H54 (cell line): Measurements from ENCODE around the gene GRM4.

Experiments
- DNase-seq: peaks from one replicate; pipeline ENCODE4 v3.0.0; 2011; ENCODE audit warnings: low spot score, mixed read lengths; ENCODE audit not compliant: insufficient read length
- FAIRE-seq: peaks from 3 replicates; lab custom pipeline; 2011; peaks lifted over from hg19 to GRCh38; lab: Jason Lieb, UNC
- POLR2A ChIP-seq: IDR thresholded peaks from 2 replicates; pipeline ENCODE4 v1.6.1; 2011; ENCODE audit warnings: low read depth, mild to moderate bottlenecking, low read length

GRM4 gene

DNA sequence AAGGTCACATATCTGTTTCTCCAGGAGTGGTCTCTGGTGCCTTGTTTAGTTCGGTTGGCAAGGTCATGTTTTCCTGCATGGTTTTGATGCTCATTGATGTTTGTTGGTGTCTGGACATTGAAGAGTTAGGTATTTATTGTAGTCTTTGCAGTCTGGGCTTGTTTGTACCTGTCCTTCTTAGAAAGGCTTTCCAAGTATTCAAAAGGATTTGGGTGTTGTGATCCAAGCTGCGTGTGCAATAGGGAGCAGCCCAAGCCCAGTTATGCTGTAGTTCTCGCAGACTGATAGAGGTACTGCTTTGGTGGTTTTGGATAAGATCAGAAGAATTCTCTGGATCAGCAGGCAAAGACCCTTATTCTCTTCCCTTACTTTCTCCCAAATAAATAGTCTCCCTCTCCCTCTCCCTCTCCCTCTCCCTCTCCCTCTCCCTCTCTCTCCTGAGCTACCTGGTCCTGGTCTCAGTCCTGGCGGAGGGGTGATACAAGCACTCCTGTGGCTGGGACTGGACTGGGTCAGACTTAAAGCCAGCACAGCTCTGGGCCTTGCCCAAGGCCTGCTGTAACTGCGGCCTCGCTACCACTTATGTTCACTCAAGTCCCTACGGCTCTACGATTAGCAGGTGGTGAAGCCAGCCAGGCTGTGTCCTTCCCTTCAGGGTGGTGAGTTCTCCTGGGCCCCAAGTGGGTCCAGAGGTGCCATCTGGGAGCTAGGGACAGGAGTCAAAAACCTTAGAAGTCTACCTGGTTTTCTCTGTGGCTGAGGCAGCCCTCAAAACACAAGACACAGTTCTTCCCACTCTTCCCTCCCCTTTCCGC lies 27.3 kb upstream of the GRM4 start:
- no peak for DNase-seq
- no peak for FAIRE-seq
- no peak for TF ChIP-seq POLR2A

DNA sequence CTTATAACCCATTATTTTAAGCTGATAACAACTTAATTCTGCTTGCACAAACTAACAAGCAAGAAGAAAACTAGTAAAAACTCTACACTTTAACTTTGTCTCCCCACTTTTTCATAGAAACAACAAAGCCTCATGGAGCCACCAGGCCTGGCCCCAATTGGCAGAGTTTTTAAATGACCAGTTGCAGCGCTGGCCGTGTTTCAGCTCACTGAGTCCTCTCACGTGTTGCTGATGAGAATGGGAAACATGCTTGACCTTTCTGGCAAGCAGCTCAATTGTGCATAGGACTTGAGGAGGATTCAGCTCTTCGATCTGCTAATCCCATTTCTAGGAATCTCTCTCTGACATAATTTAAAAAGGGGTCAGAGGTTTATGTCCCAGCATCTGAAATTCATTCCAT lies 24.5 kb upstream of the GRM4 start:
- no peak for FAIRE-seq
- no peak for TF ChIP-seq POLR2A
- no peak for DNase-seq

DNA sequence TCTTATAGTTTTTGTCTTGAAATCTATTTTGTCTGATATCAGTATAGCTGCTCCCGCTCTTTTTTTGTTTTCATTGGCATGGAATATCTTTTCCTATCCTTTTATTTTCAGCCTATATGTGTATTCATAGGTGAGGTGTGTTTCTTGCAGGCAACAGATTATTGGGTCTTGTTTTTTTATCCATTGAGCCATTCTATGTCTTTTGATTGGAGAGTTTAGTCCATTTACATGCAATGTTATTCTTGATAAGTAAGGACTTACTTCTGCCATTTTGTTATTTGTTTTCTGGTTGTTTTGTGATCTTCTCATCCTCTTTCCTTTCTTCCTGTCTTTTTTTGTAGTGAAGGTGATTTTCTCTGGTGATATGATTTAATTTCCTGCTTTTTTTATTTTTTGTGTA lies 24.0 kb upstream of the GRM4 start:
- no peak for TF ChIP-seq POLR2A
- DNase-seq (no peak), FAIRE-seq (no peak)

DNA sequence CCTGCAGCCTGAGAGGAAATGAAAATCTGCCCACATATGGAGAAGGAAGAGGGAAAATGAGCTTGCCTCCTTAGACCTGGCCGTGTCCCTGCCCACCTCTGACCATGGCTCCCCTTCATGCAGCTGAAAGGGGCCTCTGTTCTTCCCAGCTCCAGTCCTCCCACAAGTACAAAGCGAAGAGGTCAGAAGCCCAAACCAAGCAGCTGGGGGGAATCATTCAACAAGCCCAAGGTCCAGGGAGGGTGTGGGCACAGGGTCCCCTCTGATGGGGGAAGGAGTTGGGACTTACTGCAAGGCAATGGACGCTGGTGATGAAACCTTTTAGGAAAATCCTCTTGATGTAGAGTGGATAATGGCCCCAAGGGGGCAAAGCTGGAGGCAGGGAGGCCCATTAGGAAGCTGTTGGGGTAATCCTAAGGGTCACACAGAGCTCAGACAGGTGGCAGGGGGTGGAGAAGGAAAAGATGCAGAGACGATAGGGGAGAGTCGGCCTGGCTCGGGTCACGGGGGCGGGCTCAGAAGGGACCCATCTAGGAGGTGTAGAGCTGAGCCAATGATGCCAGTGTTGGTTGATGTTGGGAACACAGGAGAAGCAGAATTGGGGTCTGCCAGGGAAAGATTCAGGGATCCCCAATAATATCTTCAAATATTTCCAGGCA lies 16.1 kb upstream of the GRM4 start:
- TF ChIP-seq POLR2A: no peak
- FAIRE-seq: no peak
- DNase-seq: no peak

DNA sequence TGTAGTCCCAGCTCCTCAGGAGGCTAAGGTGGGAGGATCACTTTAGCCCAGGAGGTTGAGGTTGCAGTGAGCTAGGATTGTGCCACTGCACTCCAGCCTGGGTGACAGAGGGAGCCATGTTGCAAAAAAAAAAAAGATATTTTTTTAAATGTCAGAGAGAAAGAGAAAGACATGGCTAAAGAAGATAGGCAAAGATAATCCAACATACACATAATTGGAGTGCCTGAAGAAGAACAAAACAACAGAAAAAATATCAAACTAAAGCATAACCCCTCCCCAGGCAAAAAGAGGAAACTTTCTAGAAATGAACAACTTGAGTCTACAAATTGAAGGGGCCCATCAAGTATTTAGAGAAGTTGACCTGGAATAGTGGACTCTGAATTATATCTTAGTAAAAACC lies 14.0 kb upstream of the GRM4 start:
- no peak for FAIRE-seq
- DNase-seq: no peak
- no peak for TF ChIP-seq POLR2A

DNA sequence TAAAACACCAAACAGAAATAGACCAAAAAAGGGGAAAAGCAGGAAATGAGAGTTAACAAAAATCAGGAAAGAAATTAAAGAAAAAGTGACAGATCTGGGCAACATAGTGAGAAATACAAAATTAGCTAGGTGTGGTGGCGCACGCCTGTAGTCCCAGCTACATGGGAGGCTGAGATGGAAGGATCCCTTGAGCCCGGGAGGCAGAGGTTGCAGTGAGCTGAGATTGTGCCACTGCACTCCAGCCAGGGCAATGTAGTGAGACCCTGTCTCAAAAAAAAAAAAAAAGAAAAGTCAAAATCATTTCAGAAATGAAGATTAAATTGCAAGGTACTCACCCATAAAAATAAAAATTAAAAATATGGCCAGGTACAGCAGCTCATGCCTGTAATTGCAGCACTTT lies 13.0 kb upstream of the GRM4 start:
- TF ChIP-seq POLR2A: no peak
- FAIRE-seq (no peak), DNase-seq (no peak)

DNA sequence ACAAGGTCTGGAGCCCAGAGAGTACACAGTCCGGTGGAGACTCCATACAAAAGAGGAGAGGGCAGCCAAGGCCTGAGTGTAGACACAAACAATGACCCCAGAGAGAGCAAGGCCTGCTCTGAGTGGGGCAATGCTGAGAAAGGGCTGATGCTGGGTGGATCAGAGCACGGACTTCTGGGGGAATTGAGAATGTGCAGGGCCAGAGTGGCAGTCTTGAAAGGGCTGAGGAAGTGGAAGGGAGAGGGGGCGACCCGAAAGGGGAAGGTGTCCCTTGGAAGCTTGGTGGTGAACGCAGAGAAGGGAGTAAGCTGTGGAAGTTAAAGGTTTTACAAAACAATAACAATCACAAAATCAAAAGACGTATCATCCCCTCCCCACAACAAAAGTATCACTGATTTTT lies 12.0 kb upstream of the GRM4 start:
- no peak for TF ChIP-seq POLR2A
- FAIRE-seq: no peak
- no peak for DNase-seq

DNA sequence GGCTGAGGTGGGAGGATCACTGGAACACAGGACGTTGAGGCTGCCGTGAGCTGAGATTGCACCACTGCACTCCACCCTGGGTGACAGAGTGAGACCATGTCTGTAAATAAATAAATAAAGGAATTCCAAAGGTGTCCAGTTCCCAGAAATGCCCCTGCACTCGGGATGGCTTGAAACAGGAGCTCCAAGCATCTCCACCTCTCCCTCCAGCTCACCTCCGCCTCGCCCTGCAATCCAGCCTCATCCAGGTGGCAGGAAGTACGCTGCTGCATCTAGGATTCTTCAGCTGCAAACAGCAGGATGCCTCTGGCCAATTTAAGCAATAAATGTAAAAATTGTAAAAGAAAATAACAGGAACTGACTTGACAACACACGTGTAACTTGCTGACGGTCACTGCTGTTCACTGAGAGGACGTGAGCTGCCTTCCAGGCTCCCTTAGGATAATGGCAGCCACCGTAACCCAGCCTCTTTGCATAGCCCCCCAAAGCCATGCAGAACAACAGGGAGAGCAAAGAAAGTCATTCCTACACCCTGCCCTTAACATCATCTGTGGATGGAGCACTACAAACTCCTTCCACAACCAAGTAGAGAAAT lies 11.4 kb upstream of the GRM4 start:
- no peak for DNase-seq
- TF ChIP-seq POLR2A: no peak
- no peak for FAIRE-seq

DNA sequence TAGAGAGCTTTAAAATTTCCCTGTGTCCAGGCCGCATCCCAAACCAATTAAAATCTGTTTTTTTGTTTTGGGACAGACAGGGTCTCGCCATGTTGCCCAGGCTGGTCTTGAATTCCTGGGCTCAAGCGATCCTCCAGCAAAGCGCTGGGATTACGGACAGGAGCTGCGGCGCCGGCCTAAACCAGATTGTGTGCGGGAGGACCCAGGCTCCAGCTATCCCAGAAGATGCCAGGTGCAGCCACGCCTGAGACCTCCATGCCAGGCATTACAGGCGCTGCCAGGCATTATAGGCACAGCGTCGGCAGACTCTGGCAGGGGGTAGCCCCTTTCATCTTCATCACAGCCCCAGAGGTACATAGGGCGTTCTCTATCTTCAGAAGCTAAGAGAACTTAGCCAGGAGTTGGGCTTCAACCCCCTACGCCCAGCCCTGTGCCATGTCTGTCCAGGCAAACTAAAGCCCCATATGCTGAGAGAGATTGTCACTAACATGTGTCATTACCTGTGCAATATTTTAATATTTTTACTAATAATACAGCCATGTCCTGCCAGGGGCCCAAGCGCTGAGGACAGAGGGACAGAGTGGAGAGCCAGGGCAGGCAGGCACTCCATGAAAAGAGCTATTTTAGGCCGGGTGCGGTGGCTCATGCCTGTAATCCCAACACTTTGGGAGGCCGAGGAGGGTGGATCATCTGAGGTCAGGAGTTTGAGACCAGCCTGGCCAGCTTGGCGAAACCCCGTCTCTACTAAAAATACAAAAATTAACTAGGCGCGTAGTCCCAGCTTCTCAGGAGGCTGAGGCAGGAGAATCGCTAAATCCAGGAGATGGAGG lies 9.8 kb upstream of the GRM4 start:
- TF ChIP-seq POLR2A: no peak
- FAIRE-seq: no peak
- DNase-seq: no peak

DNA sequence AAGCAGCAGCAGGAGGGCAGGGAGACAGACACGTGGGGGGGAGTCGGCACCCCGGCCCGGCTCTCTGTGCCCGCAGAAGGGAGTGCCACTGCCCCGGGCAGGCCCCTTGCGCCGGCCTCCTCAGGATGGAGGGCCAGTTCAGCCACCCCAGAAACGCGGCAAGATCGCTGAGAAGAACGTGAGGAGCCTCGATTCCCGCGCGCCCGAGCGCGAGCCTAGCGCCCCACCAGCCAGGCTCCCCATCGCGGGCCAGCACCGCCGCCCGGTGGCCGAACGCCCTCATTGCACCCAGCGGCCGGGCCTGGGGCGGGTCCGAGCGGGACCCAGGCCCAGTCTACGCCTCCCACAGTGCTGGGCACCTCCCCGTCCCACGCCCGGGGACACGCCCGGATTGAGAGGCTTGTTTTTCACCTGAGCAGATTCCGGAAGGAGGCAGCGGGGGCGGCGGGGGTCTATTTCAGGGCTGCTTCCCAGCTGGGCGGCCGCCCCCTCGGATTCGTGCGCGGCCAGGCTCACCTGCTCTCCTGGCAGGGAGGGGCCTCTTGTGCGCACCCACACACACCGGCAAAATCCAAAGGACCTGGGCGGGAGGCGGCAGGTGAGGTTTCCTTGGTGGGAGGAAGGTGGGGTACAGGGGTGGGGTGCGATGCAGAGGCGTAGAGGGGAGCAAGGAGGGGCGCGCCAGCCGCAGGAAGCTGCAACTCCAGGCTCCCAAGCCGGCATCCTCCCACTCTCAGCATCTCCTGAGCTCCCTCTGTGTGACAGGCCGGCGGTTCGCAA lies 9.0 kb upstream of the GRM4 start:
- DNase-seq (peak; percentile 90), FAIRE-seq (no peak)
- TF ChIP-seq POLR2A: no peak

DNA sequence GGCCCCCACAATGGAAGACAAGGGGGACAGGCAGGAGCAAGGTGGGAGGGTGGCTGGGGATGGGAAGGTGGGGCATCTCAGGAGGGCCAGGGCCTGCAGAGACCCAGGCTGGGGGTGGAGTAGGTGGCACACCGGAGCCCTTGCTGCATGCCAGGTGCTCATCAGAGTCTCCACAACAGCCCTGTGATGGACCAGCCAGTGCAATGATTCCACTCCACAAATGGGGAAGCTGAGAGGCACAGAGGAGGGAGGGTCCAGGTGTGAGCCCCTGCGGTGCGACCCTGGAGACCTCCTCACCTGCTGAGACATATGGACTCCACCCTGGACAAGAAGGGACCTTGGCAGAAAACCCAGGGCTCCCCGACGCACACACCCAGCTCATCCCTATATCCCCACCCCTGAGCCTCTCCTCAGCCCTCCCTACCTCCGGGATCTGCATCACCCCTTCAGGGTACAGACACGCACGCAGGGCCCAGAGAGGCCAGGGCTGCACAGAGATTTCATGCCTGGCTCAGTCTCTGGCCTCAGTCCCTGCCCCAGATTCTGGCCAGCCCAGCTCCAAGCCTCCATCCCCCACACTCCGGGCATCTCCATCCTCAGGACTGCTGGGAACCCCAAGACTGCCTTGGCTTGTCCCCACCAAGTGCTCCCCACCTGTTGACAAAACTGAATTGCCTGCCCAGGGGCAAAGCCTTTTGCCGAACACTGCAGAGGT lies 7.1 kb upstream of the GRM4 start:
- FAIRE-seq: no peak
- no peak for DNase-seq
- no peak for TF ChIP-seq POLR2A

DNA sequence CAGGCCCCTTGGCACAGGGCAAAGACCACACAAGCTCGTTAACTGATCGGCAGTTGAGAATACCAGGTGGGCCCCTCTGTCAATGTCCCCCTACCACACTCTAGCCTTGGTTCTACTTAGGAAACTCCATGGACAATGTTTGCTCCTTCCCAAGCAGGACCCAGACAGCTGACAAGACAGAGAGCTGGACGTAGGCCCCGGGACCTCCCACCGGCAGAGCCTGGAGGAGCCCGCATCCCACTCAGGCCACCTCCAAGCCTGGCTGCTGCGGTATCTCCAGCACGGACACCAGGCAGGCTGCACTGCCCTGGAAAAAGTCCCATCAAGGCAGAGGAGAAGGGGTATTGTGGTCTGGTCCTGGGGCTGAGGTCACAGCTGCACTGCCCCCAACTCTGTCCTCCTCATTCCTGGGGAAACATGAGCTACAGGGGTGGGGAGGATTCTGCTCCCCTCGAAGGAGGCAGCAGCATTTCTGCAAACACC lies 6.2 kb upstream of the GRM4 start:
- DNase-seq (no peak), FAIRE-seq (no peak)
- no peak for TF ChIP-seq POLR2A
